HG03066 (cell line): ENCODE results near the gene ATG14.
"Not testable (repeated sequence)": the region's sequence is repeated elsewhere in the genome, so short reads cannot be mapped to it uniquely, and the experiment has no call there.

Experiments used
- ATAC-seq: cut with Tn5 transposase; IDR thresholded peaks from one replicate; pipeline ENCODE4 v1.9.1; 2021; ENCODE audit warnings: low read depth; ENCODE audit not compliant: unreplicated experiment

Gene ATG14

DNA sequence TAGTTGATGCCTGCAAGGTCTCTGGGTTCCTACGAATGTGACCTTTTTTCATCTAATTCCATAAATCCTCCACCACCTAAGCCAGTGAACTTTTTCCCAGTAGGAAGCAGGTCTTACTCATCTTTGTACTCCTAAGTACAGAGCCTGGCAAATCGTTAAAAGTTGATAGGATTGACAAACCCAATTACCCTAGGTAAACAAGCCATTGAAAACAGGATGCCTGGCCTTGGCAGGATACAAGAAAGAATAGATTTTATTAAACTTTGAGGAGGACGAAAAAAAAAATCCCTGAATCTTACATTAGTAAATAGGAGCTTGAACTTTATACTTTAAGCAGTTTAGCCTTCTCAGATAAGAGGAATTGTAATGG, 23.2 kb upstream of the ATG14 start:
- ATAC-seq = no peak

GRCh38 chr14:55433880-55434804, 22.5 kb upstream of the ATG14 start:
- no peak for ATAC-seq

DNA sequence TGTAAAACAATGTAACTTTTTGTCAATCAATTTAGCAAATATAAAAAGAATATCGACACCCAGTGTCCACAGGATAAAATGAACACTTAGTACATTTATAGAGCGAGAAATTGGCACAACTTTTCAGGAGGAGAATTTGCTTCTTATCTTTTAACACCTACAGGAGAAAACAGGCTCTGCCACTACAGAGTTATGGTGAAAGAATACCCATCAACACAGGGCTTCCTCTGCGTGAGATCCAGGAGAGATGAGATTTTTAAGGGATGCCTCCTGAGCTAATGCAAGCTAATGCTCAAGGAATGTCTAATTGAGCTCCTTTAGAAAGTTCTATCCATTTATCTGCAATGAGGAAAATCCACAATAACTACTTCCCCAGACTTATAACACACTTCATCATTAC, 21.0 kb upstream of the ATG14 start:
- no peak for ATAC-seq

DNA sequence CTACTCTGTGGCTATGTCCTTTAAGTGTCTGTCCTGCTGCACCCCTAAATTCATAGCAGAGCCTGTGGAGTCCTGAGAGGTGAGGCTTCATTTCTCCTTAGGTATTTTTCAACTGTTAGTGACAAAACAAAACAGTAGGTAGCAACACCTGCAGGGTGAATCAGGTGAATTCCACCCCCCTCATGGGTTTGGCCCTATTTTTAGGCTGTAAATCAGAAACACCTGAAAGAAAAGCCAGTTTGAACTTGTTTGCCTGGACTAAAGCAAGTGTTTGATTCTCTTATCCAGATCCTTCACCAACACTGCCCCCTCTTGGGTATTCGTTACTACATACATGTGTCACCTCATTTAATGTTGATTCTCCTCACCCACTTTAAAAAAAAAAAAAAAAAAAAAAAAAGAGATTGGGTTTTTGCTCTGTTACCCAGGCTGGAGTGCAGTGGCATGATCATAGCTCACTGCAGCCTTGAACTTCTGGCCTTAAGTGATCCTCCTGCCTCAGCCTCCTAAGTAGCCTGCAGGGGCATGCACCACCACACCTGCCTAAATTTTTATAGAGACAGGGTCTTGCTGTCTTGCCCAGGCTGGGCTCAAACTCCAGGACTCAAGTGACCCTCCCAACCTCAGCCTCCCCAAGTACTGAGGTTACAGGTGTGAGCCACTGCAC, 18.5 kb upstream of the ATG14 start:
- ATAC-seq = peak; percentile 60

DNA sequence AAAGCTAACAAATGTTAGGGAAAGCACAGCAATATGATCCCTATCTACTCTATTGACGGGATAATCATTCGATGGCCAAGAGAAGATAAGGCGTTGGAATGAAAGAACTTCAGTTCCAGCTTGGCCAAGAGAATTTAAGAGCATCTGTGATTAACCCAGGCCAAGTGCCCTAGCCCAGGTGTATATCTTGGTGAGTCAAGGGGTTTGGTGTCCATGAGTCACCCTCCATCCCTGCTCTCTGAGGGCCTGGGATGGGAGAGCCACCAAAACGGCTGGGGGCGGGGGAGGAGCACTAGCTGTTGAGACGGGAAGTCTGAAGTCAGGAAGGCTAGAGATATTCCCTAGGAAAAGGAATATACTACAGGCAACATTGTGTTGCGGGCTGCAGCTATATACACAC, 15.8 kb upstream of the ATG14 start:
- no peak for ATAC-seq

GRCh38 chr14:55426891-55427290, 15.3 kb upstream of the ATG14 start:
- no peak for ATAC-seq

GRCh38 chr14:55425091-55425490, 13.5 kb upstream of the ATG14 start:
- no peak for ATAC-seq

- ATAC-seq = no peak
Measured at GRCh38 chr14:55423969-55424368, 12.3 kb upstream of the ATG14 start.

DNA sequence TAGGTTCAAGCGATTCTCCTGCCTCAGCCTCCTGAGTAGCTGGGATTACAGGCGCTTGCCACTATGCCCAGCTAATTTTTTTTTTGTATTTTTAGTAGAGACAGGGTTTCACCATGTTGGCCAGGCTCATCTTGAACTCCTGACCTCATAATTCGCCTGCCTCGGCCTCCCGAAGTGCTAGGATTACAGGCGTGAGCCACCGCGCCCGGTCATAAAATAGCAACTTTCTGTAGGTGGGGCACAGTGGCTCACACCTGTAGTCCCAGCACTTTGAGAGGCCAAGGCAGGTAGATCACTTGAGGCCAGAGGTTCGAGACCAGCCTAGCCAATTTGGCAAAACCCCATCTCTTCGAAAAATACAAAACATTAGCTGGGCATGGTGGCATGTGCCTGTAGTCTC, 10.7 kb upstream of the ATG14 start:
- ATAC-seq = not testable (repeated sequence)

DNA sequence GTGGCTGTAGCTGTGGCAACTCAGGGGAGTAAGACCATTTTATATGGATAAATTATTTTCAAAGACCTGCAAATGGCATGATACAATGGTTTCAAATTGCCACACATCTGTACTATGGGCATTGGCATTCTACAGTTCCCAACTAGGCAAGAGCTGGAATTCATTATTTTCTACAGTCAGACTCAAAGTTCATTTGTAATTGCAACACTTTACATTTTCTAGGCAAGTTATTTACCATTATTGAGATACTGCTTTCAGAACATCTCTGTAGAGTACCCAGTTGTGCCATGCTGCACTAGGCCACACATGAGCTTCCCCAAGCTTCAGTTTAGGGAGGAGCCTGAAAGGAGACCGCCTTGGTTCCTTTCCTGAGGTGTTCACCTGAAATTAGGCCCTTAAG, 8.0 kb upstream of the ATG14 start:
- ATAC-seq = no peak

GRCh38 chr14:55418411-55418810, 6.8 kb upstream of the ATG14 start:
- ATAC-seq = no peak

GRCh38 chr14:55417955-55418354, 6.3 kb upstream of the ATG14 start:
- no peak for ATAC-seq

DNA sequence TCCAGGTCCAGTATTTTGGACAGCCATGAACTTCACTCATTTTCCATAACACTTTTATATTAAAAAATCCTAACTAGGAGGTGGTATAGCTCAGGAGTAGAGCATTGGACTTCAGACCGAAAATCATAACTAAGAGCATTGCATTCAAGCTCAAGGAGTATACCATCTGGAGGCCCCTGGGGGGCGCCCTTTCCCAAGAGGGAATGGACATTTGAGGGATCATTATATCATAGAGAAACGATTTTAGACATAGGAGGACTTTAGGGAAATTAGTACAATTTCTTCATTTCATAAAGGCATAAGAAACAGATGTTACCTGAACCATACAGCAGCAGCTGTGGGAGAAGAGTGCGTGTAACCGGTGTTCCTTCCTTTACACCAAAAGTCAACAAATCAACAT, 5.2 kb upstream of the ATG14 start:
- ATAC-seq = no peak

GRCh38 chr14:55414551-55414950, 2.9 kb upstream of the ATG14 start:
- ATAC-seq = no peak

- ATAC-seq = no peak
Measured at GRCh38 chr14:55412676-55413075, 1.0 kb upstream of the ATG14 start.

- no peak for ATAC-seq
Measured at GRCh38 chr14:55410876-55411275, 754 bp downstream of the ATG14 start.

DNA sequence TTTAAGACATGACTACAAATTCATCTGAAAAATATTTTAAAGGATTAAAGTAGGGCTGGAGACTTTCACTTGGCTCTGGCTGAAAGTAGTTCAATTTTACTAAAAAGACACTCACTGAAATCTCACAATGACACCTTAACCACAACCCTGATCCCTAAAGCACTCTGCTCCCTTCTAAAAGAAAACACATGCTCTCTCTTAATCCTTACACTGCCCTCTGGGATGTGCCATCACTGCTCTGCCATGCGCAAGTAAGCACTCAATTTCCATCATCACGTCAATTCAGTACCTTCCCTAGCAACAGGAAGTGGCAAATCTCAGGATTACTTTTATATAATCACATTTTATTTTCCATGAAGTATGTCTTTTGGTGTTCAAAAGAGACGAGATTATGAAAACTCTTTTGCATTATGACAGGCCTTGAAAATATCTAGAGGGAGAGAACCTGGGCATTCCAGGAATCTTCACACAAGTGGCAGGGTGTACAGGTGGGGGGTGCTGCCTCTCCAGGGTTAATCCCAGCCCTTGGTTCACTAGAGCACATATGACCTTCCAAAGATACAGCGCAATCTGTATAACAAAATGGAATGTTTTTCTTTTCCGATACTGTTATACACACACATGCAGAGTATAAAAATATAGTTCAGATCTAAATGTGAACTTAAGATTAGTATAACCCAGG, 7.3 kb downstream of the ATG14 start:
- ATAC-seq = no peak

- ATAC-seq = no peak
Measured at GRCh38 chr14:55401751-55402150, 9.9 kb downstream of the ATG14 start.

GRCh38 chr14:55399852-55400251, 11.8 kb downstream of the ATG14 start:
- ATAC-seq = no peak

DNA sequence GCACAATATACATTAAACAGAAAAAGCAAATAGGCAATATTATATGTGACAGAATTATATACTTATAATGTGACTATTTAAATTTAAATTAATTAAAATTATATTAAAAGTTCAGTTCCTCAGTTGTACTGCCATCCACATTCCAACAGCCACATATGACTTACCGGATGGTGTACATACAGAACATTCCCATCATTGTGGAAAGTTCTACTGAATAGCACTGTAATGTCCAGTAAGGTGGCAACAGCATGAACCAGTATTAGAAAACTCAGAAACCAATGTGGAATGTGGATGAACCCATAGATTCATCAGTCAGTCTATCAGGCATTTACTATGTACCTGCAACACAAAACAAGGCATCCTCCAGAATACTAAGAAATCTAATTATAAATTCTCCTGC, 12.4 kb downstream of the ATG14 start:
- ATAC-seq = no peak

- ATAC-seq = no peak
Measured at GRCh38 chr14:55398679-55399078, 13.0 kb downstream of the ATG14 start.

GRCh38 chr14:55389330-55389729, 22.3 kb downstream of the ATG14 start:
- ATAC-seq = no peak
